ENCODE data around the gene DNAJC1.

DNA sequence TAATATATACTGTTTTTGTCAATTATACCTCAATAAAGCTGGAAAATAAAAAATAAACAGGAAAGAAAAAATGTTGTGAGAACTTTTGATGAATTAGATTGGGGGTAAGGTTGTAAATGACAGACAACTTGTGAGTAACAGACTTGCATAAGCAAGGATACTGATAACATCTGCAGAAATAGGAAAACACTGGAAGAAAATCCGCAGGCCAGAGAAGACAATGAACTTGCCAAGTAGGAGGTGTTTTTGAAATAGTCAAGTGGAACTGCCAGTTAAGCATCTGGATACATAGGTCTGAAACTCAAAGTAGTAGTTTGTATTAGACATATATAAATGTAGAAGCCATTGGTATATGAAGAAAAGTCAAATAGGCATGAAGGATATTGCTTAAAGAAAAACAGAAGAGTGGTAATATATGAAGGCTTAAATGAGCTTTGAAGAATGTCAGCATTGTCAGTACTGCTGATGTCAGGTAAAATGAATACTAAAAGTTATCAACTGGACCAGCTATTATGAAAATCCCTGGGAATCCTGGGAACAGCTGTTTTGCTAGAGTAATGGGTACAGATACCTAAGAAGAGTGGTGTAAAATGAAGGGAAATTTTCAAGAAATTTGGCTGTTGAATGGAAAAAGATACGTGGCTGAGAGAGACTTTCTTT, 58.7 kb downstream of the DNAJC1 start:
- TF ChIP-seq FOXM1 (IDR thresholded peaks at IDR 0.05; ENCODE audit: borderline replicate concordance, low read depth) (no peak), RAD21 (IDR thresholded peaks at IDR 0.05; ENCODE audit: low read depth) (no peak), NFIC (IDR thresholded peaks at IDR 0.05) (no peak)
- TF ChIP-seq, protein P1, sequence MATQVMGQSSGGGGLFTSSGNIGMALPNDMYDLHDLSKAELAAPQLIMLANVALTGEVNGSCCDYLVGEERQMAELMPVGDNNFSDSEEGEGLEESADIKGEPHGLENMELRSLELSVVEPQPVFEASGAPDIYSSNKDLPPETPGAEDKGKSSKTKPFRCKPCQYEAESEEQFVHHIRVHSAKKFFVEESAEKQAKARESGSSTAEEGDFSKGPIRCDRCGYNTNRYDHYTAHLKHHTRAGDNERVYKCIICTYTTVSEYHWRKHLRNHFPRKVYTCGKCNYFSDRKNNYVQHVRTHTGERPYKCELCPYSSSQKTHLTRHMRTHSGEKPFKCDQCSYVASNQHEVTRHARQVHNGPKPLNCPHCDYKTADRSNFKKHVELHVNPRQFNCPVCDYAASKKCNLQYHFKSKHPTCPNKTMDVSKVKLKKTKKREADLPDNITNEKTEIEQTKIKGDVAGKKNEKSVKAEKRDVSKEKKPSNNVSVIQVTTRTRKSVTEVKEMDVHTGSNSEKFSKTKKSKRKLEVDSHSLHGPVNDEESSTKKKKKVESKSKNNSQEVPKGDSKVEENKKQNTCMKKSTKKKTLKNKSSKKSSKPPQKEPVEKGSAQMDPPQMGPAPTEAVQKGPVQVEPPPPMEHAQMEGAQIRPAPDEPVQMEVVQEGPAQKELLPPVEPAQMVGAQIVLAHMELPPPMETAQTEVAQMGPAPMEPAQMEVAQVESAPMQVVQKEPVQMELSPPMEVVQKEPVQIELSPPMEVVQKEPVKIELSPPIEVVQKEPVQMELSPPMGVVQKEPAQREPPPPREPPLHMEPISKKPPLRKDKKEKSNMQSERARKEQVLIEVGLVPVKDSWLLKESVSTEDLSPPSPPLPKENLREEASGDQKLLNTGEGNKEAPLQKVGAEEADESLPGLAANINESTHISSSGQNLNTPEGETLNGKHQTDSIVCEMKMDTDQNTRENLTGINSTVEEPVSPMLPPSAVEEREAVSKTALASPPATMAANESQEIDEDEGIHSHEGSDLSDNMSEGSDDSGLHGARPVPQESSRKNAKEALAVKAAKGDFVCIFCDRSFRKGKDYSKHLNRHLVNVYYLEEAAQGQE (IDR thresholded peaks at IDR 0.05; ENCODE audit: low read depth), result no peak

All from Ishikawa (cell line).